ENCODE results near the gene FRK. TPM values are rescaled to one million over a fixed set of nuclear protein-coding genes. Genes with fewer than 3 reads are reported as not detected.

FRK gene
- total RNA-seq, 2 experiments from 2014 or later = 0.13 to 0.46 TPM

DNA sequence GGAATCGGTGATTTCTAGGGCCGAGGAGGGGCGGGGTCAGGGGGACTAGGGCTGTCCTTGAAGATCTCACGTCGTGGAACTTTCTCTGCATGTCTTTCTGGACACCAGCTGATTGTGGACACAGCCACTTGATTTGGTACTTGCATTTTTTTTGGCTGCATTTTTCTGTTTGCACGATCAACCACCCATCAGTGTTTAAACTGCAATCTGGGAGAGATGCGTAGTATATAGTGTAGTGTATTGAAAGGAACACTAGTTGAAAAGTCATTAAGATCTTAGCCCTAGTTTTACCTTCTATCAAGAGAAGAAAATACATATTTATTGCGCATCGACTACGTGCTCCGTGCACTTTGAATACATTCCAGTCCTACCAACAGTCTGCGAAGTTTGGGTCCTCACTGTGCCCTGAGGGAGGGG is 40.6 kb upstream of the FRK start:
- intact Hi-C loops (cut with micrococcal nuclease; ENCODE audit: unreplicated experiment) = loop anchor here (2.0 to 5.0 kb wide), 3 partner anchors 83 to 469 kb away; partner anchors contain the start of gene RWDD1

DNA sequence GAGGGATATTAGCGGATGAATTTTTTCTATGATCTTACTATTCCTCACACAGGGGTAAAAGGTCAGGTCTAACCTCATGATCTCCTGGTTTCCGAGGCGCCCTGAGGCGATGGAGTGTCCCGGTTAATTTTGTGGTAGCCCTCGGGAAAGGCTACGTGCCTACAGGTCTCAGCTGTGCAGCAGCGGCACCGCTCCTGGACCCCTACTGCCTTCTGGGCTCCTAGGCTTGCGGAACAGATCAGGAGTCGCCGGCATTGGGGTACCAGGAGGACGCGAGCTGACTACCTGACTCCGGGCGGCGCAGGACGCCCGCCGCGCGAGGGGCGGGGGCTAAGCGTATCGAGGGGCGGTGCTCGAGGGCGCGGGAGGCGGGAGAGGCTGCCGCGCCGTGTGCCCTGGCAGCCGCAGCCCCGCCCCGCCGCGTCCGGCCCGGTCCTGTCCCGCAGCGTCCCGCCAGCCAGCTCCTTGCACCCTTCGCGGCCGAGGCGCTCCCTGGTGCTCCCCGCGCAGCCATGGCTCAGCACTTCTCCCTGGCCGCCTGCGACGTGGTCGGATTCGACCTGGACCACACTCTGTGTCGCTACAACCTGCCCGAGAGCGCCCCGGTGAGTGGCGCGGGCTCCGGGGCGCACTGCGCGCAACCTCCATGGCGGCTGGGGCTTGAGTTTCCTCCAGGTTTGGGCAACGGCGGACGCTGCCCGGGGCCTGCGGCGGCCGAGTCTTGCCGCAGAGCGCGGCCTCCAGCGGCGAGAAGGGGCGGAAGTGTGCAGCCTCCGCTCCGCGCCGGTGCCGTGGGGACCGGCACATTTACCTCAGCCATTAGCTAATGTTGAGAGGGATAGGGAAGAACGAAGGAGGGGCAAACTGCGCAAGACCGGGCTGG is 40.0 kb upstream of the FRK start, which contains the start of gene NT5DC1:
Gene NT5DC1 (plus strand): TSS at position 435 of the 883 bp plus-strand sequence. CDS start 78 bp downstream, at position 513.
- H3K4me2 ChIP-seq (ENCODE audit: low read length) = peak within 1 kb of the TSS; percentile 94

More for the DNA sequence above, 40.6 kb upstream of the FRK start:
- CTCF ChIA-PET (ENCODE audit: unreplicated experiment) = interaction anchor here (0.7 to 1.9 kb wide), 5 partner anchors 11 to 344 kb away, joined by 3 to 10 read pairs (median 4); no protein-coding TSS in a partner anchor
- Histone ChIP-seq H3K9me3 (ENCODE audit: low read length) (peaks cover 5% of the 10 kb centered on the region; the same call in 1 of the 2 replicates), H3K79me2 (ENCODE audit: insufficient read depth, low read depth, low read length) (peaks cover 20% of the 10 kb centered on the region), H3K27ac (ENCODE audit: low read depth, low read length, poor library complexity, severe bottlenecking) (peak overlapping the region; percentile 82), H2AFZ (ENCODE audit: low read length) (peak overlapping the region; percentile 97), H3K9me2 (ENCODE audit: insufficient read depth, low read length) (no peaks in the 10 kb centered on the region), H3K36me3 (ENCODE audit: insufficient read depth, low read length) (peaks cover 7% of the 10 kb centered on the region; the same call in 1 of the 2 replicates), H3K4me3 (ENCODE audit: low read depth, low read length, poor library complexity, severe bottlenecking) (peak overlapping the region; percentile 78), H3K4me2 (ENCODE audit: low read length) (peak overlapping the region; percentile 94), H4K20me1 (ENCODE audit: insufficient read depth, low read length) (no peaks in the 10 kb centered on the region), H3K4me1 (ENCODE audit: insufficient read depth, low read length, poor library complexity, severe bottlenecking) (peaks cover 37% of the 10 kb centered on the region)
- POLR2A ChIA-PET = interaction anchor here (0.6 to 2.5 kb wide), 13 partner anchors 9 to 192 kb away, joined by 3 to 12 read pairs (median 5); no protein-coding TSS in a partner anchor
- no peak for TF ChIP-seq EZH2phosphoT487 (IDR thresholded peaks at IDR 0.05; ENCODE audit: borderline replicate concordance, low read depth, low read length)
- TF ChIP-seq, protein P1, sequence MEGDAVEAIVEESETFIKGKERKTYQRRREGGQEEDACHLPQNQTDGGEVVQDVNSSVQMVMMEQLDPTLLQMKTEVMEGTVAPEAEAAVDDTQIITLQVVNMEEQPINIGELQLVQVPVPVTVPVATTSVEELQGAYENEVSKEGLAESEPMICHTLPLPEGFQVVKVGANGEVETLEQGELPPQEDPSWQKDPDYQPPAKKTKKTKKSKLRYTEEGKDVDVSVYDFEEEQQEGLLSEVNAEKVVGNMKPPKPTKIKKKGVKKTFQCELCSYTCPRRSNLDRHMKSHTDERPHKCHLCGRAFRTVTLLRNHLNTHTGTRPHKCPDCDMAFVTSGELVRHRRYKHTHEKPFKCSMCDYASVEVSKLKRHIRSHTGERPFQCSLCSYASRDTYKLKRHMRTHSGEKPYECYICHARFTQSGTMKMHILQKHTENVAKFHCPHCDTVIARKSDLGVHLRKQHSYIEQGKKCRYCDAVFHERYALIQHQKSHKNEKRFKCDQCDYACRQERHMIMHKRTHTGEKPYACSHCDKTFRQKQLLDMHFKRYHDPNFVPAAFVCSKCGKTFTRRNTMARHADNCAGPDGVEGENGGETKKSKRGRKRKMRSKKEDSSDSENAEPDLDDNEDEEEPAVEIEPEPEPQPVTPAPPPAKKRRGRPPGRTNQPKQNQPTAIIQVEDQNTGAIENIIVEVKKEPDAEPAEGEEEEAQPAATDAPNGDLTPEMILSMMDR (conservative IDR thresholded peaks at IDR 0.05; ENCODE audit: low read length) = no peak
- BruUV-seq (replicated peaks) = TSS peak; percentile 58
- DNase-seq (ENCODE audit: low spot score) = no peak

More for the DNA sequence above, 40.0 kb upstream of the FRK start, which contains the start of gene NT5DC1:
- BruUV-seq (replicated peaks) = no TSS peak
- H3K9me2 ChIP-seq (ENCODE audit: insufficient read depth, low read length) = no peaks in the 10 kb centered on the region
- peak; percentile 90 for DNase-seq (ENCODE audit: low spot score)
- H3K36me3 ChIP-seq (ENCODE audit: insufficient read depth, low read length) = peaks cover 7% of the 10 kb centered on the region; the same call in 1 of the 2 replicates
- ChIA-PET CTCF (ENCODE audit: unreplicated experiment) (interaction anchor here (0.7 to 1.9 kb wide), 6 partner anchors 12 to 344 kb away, joined by 3 to 10 read pairs (median 4); no protein-coding TSS in a partner anchor), POLR2A (interaction anchor here (0.6 to 2.5 kb wide), 12 partner anchors 9 to 191 kb away, joined by 3 to 12 read pairs (median 6); no protein-coding TSS in a partner anchor)
- H3K9me3 ChIP-seq (ENCODE audit: low read length) = peaks cover 10% of the 10 kb centered on the region; the same call in 1 of the 2 replicates
- H3K27ac ChIP-seq (ENCODE audit: low read depth, low read length, poor library complexity, severe bottlenecking) = peak within 1 kb of the TSS; percentile 82
- H2AFZ ChIP-seq (ENCODE audit: low read length) = peak within 1 kb of the TSS; percentile 97
- TF ChIP-seq, protein P1 (conservative IDR thresholded peaks at IDR 0.05; ENCODE audit: low read length) = peak; percentile 57
- no peak for TF ChIP-seq EZH2phosphoT487 (IDR thresholded peaks at IDR 0.05; ENCODE audit: borderline replicate concordance, low read depth, low read length)
- no peaks in the 10 kb centered on the region for H4K20me1 ChIP-seq (ENCODE audit: insufficient read depth, low read length)
- peak within 1 kb of the TSS; percentile 78 for H3K4me3 ChIP-seq (ENCODE audit: low read depth, low read length, poor library complexity, severe bottlenecking)
- H3K79me2 ChIP-seq (ENCODE audit: insufficient read depth, low read depth, low read length) = peaks cover 20% of the 10 kb centered on the region
- H3K4me1 ChIP-seq (ENCODE audit: insufficient read depth, low read length, poor library complexity, severe bottlenecking) = peaks cover 37% of the 10 kb centered on the region
- intact Hi-C loops (cut with micrococcal nuclease; ENCODE audit: unreplicated experiment) = loop anchor here (2.0 to 5.0 kb wide), 3 partner anchors 82 to 470 kb away; partner anchors contain the start of gene RWDD1

Data from OCI-LY7 (cell line).